T follicular helper cell (primary cell): ENCODE results near the gene DUSP6.

ENCODE experiments used
- DNase-seq: peaks from one replicate; pipeline ENCODE4 v3.0.0-alpha.2; 2020; ENCODE audit warnings: low read depth
- total RNA-seq, 2 experiments: gene quantifications; one replicate each; lab custom pipeline; 2026; lab: John Stamatoyannopoulos, UW

Gene DUSP6
- 9.5 to 93.1 reads per million in 2 experiments for total RNA-seq

GRCh38 chr12:89352492-89353187 lies at the start of gene DUSP6:
Gene DUSP6 (minus strand): TSS chr12:89352501. CDS start chr12:89352039, 462 bp downstream.
- DNase-seq = peak; percentile 78

DNA sequence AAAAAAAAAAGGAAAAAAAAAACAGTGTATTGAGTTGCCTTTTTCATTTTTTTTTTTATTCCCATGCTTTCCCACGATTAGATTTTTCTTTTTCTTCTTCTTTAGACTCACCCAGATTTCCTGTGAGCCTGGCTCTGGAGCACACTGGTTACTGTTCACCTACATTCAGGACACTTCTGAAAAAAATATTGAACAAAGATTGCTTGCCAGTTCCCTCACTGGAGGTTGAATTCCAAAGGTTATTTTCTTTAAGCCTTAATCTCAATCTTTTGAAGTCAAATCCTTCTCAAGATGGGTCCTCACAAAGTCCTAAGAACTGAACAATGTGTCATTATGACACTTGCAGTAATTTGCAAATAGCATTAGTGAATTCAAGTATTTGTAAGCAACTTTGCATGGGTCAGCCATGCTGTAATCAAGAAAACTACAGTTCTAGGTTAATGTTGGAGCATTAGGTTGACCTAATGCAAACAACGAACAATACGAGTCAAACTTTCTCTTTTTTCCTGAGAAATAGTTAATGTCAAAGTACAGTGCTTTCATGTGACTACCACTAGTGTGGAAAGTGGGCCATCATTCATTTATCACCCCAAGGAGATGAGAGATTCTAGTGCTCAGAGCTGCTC lies 49.2 kb upstream of the DUSP6 start:
- no peak for DNase-seq

- DNase-seq = no peak
Observed at GRCh38 chr12:89400415-89400814, 48.1 kb upstream of the DUSP6 start.

DNA sequence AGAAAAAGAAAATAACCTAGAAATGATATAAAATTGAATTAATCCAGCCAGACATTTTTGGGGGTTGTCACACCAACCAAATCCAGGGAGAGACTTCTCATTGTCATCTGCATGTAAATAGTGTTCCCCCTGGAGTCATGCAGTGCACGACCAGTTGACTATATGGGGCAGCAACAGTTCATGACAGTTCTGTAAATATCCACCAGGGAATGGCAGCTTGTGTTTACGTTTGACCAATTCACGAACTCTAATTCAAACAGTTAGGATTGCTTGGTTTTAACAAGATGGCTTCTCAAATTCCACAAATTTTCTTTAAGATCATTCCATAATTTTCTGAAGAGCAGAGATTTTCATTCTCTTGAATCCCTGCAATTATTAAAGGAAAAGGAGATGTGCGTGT lies 43.4 kb upstream of the DUSP6 start:
- DNase-seq = no peak

DNA sequence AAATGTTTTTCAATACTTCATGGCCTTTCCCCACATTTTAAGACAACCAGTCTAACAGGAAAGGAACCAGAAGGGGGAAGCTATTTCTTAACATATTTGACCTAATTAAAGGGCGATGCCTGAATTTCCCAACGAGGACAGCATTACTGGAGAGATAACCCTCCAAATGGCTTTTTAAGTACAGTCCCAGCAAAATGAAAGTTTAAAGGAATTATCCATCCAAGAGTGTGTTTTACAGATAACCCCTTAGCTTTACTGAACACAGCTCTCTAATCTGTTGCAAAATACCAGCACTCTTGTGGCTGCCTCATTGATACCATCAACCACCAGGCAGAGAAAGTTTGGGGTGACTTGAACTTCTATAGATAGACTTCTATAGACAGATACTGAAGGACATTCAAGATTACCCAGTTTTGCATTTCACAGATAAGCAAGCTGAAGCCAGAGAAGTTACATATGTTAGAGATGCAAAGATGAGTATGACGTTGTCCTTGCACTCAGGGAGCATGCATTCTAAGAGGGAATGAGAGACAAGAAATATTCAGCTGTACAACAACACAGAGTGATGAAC lies 41.3 kb upstream of the DUSP6 start:
- no peak for DNase-seq

- no peak for DNase-seq
Observed at GRCh38 chr12:89392391-89392790, 40.1 kb upstream of the DUSP6 start.

DNA sequence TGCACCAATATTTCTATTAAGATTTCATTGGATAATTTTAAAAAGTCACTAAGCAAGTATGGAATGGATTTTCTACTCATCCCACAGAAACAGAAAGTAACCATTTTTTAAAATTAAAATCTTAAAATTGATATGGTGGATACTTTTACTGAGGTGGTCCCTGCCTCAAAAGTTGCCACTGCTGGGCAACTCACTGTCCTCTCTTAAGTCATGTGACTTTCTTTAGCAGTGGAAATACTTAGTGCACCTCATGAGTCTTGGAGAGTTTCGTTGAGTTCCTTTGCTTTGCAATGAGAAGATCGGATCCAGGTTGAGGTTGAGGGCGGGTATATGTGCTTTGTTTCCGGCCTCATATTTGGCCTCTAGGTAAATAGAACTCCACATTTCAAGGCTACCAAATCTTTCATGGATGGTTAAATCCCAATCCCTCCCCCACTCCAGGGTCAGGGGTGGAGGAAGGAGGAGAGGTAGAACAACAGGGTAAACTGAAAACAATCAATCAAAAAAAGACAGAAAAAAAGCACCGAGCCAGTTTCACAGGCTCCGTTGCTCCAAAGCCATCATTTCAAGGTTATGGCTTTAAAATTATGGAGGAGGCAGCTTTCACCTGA lies 39.5 kb upstream of the DUSP6 start:
- no peak for DNase-seq

DNA sequence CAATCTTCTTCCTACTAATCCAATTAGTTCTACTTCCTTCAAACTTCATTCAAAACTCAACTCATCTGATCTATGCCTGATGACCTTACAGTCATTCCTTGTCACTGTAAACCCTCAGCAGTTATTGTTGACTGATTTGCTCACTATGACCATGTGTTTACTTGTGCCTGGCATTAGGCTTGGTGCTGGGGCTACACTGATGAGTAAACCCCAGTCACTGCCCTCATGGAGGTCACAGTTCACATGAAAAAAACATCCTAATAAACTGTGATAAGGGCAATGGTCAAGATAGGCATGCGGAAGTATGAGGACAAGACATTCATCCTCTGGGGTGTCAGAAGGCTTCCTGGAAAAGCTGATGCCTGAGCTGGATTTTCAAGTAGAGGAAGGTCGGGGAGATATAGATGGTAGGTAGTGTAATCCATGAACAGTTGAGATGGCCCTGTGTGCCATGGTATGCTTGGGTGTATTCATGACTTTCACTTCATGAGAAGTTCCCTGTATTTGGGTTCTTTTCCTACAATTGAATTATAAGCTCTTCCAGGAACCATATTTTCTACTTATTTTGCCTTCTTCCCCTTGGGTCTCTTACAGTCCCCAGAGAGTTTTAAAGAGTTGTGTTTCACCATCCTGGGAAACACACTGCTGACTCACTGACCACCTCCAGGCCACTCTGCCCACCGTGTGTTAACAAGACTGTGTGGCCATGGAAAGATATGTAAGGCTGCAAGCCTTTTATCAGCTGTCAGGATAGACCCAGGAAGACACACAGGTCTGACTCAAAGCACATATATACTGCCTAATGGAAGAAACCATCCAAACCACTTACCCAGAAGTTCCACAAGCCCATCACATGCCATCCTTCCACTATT lies 38.7 kb upstream of the DUSP6 start:
- DNase-seq = no peak

DNA sequence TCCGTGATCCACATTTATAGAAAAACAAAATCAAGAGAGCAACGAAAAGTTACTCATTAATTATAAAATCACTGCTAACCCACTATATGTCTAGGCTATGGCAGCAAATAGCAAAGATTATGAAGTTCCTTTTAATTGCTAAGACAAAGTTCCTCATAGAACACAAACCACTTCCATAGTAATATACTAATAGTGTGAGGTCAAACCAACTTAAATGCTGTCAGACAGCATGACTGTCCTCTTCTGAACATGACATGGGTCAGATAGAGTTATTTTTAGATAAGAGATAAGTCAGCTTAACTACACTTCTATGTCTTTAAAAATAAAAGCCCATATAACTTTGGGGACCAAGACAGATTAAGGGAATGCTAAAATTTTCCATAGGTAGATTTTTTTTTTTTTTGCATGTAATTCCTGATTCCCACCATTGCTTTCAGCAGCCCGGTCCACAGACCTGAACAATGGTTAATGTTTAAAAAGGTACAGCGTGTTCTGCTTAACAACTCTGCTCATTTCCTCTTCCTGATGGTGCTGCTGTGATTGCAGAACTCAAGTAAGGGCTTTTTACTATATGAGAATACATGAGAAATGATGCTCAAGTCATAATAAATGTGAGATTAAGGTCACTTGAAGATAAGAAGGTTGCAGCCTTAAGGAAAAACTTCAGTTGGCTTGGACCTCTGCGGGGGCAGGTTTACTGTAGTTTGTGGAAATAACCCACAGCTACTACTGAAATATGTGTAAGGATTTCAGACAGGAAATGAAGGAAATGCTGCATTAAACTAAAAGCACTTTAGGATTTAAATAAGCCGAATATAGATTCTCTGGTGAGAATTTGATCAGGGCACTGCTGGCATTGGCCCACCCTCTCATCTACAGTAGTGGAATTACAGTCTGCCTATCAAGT lies 37.7 kb upstream of the DUSP6 start:
- DNase-seq = no peak

- no peak for DNase-seq
Observed at GRCh38 chr12:89386138-89386537, 33.8 kb upstream of the DUSP6 start.

DNA sequence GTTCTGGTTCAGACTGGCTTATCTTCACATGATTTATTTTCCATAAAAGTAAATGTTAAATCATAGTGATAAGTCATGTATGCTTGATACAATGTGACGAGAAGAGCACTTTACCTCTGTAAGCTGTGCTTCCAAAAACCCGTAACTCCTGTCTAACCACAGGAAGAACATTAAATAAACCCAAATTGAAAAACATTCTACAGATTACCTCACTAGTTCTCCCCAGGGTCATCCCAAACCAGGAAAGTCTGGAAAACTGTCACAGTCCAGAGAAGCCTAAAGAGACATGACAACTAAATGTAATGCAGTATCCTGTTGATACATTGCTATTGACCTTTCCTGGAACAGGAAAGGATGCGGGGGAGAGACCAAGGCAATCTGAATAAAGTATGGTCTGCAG lies 32.5 kb upstream of the DUSP6 start:
- no peak for DNase-seq

GRCh38 chr12:89384050-89384758 lies 31.9 kb upstream of the DUSP6 start:
- no peak for DNase-seq

DNA sequence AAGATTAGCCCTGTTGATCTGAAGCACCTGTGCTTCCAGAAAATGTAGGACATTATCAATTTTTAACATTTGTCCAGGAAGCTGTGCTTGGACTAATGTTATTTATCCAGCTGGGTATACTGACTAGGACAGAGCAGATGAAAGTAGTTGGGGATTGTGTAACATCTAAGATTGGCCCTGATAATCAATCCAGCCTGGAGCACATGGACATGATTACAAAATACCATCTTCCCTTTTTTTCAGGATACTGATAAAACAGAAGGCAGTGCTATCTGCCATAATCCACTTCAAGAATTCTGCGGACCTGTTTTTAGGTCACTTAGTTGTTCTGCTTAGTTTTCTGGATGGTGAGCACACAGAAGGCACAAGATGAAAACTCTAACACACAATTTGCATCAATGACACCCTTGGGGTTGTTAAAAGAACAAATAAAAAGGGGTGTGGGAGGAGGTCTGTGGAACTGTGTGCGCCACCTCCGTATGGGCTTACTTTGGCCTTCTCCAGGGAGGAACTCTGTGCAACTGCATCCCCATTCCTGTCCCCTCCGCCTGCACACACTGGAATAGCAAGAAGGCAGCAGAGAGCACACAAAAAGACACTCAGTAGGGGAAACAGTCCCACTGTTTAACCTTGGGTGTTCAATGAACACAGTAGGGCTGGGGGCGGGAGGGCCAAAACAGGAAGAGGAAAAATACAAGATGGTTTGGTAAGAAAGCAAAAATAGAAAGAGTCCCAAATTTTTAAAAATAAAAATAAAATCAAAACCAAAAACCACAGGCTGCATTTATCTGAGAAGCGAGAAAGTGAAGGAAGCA lies 31.1 kb upstream of the DUSP6 start:
- no peak for DNase-seq

DNA sequence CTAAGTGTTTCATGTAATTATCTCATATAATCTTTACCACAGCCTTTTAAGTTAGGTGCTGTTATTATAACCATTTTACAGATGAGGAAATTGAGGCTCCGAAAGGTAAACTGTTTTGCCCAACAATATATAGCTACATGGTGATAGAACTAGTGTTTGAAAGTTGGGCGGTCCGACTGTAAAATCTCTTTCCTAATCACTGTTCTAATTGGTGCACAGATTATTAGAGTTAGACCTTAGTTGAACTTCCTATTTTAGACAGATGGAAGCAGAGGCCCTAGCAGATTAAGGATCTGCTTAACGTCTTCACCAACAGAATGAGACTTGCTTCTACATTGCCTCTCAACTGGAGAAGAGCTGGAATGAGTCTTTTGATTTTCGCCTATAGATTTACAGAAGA lies 30.0 kb upstream of the DUSP6 start:
- DNase-seq = no peak

- no peak for DNase-seq
Observed at GRCh38 chr12:89379839-89380467, 27.7 kb upstream of the DUSP6 start.

DNA sequence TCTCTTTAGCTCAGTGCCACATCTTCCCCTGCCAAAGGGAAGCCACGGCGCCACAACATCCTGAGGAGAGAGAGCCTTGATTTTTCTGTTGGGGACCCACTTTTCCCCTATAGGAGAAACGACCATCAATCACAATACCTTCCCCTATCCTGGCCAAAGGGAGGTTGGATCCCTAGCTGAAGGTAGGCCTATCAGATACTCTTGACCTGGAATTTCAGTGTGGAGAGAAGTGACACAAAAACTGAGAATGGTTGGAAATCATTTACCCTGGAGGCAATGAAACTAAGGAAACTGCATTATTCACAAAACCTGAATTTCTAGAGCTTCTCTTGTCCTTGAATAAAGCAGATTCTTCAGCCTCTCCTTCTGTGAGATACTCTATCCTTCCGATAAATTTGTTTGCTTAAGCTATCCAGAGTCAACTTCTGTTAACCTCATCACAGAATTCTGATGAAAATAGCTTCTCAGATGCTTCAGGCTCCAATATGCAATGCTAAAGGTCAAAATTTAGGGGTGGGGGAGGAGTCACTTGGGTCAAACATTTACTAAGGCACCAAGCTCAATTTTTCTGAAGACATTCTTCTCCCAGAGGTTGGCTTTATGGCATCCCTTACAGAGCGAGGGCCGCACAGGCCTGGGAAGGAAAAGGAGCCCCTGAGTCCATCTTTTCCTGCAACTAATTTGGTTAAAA lies 27.0 kb upstream of the DUSP6 start:
- no peak for DNase-seq

DNA sequence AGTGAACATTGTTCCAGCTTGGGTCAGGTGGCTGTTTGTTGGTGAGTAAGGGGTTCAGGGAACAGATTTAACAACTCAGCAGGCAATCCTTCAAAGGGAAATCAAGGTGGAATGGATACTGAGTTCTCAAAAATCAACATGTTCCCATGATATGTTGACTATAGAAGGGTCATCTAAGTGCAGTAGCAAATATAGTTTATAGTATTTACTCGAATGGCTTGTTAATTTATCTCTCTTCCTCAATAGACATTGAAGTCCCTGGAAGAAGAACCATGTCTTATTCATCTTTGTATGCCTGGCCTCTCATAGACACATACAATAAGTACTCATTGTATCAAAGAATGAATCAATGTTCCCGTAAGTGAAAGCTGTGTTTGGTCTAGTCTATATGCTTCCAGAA lies 24.5 kb upstream of the DUSP6 start:
- DNase-seq = no peak

DNA sequence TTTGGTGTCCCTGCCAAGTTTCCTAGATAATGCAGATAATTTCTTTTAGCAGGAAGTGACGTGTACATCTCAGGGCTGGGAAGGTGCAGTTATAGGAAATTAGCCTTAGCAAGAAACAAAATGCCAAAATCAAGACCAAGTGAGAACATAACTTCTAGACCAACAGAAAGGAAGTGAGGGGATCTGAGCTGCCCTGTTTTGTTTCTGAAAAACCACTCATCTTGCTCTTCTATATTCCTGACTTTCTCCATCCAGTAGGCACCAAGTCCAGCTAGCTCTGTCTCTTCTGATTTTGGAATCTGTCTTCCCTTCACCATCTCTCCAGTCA lies 23.9 kb upstream of the DUSP6 start:
- DNase-seq = no peak
